GM21619 (cell line): ENCODE results near the gene DDHD1.

Experiments used
- ATAC-seq: cut with Tn5 transposase; IDR thresholded peaks from one replicate; pipeline ENCODE4 v1.9.1; 2021; ENCODE audit not compliant: unreplicated experiment

Gene DDHD1

DNA sequence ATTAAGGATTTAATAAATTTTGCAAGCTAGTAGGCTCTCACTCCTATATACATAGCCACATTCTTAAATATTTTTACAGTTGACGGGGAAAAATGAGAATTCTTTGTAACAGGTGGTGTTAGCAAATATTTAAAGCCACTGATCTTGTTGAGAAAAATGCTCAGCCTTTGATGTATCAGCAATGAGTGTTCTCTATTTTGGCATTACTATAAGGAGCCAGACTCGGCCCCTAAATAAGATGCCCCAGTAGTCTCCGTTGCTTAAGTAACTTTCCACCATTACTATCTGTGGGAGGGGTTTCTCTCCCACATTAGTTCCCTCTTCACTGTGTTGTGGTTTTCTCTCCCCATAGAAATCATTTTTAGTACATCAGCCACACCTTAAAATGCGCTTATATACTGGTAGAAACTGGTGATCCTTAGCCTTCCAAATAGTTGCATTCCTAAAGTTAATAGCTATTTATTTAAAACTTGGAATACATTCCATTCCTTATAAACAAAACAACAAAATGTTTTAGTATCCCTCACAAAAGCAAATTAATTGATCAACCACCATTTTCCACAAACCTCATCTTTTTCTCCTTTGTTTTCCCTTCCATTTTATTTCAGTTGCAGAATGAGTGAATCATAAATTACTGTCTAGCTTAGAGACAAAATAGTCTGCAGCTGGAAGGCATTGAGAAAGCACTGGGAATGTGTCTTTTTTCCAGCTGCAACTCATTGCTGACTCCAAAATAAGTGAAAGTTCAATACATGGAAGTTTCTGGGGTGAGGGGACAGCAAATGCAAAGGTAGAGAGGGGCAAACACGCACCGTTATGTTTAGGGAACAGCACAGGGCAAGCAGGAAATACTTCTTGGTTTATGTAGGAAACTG lies 117.5 kb downstream of the DDHD1 start:
- no peak for ATAC-seq

DNA sequence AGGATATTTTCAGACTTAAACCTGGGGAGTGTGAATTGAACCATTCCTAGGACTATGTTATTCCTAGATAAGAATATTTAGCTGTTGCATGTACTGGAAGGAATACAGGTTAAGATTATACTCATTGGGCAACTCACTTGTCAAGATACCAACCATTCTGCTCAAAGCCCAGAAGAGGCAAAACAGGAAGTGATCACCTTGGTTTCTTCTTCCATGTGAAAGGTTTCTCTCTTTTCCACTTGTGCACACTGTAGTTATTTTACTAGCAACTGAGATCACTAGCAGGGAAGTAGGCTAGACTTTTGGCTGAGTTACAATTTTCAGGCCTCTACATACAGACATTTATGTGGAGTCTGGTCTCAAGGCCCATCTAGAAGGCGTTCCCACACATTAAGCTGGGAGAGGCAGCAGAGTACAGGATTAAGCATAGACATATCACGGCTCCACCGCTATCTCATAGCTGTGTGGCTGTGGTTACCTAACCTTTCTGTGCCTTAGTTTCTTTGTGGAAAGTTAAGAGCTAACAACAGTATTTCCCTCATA lies 118.4 kb downstream of the DDHD1 start:
- no peak for ATAC-seq

DNA sequence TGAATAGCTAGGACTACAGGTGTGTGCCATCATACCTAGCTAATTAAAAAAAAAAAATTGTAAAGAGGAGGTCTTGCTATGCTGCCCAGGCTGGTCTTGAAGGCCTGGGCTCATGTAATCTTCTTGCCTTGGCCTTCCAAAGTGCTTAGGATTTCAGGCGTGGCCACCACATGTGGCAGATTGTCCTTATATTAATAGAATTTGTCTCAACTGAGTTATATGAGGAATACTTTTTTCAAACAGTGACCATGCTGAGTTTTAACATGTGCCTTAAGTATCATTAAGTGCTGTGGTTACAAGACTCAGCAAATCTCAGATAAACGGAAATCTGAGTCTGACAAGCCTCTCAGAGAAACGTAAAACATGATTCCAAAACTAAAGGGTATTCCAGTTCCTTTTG lies 119.1 kb downstream of the DDHD1 start:
- ATAC-seq: no peak

DNA sequence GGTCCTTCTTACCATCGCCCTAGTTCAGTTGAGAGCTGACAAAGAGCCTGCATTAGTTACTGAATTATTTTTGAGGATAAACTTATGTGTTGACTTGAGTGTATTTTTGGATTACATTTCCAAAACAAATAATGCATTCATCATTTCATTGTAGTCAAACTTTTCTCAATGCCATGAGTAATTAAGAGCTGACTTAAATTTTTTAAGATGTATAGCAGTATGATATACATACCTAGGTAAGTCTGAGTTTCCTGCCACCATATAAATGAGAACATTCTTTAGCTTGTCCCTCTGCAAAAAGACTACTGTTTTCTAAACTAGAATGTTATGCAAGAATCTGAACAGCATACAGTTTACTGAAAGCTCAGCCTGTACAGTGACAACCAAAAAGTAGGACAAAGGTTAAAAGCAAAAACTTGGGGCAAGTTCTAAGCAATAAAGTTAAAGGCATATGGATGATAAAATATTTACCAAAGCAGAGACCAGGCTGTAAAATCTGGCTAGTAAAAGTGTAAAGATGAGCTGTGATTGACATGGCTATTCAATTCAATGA lies 120.2 kb downstream of the DDHD1 start:
- ATAC-seq: no peak

DNA sequence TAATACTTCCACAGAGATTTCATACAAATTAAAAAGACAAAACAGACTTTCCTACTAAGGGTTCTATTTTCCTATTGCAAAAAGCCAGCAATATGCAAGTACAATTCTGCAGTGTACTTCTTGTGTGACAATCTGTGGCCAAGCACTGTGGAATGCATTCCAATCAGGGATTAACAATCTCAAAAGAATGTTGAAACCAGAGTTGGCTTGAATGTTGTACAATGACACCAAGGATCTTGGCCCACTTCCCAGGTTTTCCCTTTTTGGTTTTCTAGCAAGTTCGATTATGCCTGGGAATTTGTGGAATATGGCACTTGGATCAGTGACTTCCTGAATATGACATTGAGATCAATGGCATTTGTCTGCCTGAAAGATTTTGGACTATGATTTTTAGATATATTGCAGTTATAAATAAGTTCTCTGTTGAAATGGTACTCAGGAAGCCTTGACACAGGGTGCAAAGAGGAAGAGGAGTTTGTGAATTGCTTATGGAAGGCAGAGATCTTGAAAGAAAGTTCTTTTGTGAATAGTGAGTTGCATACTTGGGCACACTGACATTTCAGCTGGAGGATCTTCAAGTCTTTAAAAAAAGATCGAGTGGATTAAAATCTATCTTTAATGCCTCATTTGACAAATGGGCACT lies 120.8 kb downstream of the DDHD1 start:
- no peak for ATAC-seq

DNA sequence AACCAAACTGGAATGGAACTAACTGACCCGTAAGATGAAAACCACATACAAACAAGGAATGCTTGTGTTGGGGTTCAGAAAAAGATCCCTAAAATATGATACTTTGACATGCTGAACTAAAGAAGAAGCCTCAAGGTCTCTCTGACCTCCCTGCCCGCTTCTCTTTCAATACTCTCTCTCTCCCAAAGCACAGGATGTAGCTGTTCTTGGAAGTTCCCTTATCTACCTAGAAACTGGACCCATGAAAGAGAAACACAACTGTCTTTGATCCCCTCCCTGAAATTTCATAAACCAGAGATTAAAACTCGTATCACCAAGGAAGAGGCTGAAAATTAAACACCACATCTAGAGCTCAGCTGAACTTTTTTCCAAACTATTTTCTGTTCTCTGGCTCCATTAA lies 125.6 kb downstream of the DDHD1 start:
- ATAC-seq: no peak

DNA sequence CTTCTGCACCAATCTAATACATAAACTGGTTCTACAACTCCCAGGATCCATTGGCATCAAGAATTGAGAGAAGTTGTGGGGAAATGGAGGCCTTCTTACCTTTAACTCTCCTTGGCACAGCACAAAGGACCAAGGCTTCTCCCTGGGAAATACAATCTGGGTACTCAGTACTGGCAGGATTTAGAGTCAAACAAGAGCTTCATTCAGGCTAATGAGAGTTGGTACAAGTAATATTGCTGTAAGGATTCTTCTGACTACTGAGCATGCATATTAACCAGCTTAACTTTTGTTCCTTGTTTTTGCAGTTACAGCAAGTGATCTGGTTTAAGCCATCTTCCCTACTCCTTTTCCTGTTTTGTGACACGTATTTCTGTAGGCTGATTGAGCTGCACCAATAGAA lies 126.1 kb downstream of the DDHD1 start:
- no peak for ATAC-seq

DNA sequence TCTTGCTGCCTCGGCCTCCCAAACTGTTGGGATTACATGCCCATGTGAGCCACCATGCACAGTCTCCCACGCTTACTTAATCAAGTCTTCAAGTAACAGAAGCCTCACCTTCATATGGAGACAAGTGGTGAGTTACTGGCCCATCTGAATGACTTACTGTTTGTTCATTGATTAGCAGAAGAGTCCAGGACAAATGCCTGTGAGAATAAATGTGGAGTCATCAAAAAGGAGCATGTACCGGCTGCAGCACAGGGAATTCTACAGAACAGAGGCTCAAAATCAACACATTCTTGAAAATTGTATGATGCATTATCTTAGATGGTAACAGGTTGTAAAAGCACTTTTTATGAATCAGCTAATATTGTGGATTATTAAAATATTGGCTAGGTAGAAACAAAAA lies 129.8 kb downstream of the DDHD1 start:
- no peak for ATAC-seq

DNA sequence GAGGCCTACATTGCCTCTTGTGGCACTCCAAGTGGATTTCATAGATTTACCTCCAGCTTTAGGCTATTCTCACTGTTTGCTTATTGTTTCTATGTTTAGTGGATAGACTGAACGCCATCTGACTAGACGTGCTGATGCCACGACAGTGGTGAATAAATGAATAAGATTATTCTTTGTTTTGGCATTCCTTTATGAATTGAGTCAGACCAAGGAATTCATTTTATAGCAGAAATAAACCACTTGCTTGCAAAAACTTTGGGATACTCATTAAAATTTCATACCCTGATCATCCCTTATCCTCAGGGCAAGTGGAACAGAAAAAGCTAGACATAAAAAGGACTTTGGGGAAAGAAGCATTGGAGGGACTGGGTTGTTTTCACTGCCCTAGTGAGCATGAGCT lies 130.5 kb downstream of the DDHD1 start:
- ATAC-seq: no peak

DNA sequence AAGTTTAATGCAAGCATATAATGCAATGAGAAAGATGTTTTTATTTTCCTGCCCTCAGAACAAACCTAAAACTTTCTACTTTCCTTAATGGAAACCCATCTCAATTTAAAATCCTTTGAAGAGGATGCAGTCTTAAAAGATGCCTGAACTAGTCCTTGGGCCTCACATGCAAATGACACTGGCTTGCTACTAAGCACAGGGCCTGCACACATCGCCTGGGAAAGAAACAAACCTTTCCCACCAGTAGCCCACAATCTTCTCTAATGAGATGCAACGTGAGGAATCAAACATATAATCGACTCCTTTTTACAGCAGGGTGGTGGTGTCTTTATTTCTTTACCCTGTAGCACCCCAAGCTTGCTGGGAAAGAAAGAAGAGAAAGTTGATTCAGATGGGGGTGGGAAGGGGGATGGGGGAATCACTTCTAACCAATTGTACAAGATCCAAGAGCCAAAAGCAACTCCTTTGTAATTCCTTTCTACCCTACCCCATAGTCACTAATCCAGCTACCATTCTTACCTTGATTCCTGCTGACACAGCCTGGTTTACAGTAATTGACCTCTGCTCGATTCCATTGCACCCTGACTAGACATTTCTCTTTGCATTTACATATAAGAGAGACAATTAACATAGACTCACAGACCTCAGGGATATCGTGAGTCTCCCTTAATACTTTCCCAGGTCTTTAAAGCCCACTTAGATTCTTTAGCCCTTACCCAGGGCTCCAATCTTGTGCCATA lies 132.8 kb downstream of the DDHD1 start:
- no peak for ATAC-seq

DNA sequence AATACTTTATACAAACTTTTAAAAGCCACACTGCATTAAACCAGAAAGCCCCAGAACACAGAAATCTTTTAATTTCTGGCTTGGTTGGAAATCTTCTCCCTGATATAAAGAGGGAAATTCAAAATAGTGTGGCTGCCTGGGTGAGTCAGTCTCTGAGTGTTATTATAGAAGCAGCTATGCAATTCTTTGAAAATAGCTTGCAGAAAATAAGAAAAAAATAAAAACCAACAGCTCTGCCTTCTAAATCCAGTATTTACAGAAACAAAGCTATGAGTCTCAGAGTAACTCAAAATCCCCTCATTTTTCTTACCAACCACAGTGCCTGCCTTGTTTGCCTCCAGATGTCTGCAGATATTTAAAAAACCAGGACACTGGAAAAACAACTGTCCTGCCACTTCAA lies 133.7 kb downstream of the DDHD1 start:
- no peak for ATAC-seq

DNA sequence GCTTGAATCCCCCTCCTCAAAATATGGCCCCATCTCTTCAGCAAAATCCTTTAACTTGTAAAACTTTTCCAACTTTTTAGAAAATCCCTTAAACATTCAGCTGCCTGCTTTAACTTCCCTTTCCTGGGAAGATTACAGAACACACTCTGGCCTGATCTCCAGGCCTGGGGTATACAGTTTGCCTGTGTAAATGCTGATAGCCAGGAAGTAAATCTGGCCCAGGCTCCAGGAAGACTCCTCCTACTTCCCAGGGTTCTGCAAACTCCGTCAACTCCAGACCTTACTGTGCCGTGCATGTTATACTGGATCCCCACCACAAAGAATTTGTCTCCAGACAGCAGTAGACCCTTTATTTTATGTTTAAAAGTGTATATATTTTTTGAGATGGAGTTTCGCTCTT lies 135.3 kb downstream of the DDHD1 start:
- no peak for ATAC-seq

DNA sequence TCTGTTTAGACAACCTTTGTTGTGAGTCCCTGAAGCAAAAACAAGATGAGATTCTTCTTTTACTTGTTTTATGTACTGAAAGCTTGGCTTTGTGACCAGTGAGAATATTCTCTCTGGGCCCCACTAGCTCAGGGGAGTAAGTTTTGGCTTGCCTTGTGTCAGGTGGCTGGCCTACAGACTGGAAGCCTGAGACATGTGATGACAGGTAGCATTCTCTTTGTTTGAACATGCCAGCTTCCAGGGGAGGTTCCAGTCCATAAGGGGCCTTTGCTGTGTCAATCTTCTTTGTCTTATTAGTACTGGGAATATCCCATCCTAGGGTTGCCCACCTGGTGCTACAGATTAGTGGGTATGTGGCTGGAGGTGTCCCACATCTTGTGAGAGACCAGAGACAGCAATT lies 136.2 kb downstream of the DDHD1 start:
- no peak for ATAC-seq

DNA sequence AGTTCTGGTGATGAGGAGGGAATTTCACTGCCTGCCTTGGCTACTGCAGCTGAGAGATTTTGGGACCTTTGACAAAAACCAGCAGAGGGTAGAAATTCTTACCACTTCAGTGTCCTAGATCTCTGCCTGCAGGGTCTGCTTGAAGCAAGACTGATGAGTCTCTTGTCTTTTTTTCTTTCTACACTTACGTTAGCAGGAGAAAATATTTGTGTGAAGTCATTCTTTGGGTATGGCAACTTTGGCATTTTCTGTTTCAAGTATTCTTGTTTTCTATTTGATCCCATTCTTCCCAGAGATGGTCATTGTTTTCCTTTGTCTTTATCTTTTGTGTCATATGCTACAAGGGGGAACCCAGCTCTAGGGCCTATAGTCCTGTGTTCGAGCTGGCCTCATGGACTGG lies 136.6 kb downstream of the DDHD1 start:
- ATAC-seq: no peak

DNA sequence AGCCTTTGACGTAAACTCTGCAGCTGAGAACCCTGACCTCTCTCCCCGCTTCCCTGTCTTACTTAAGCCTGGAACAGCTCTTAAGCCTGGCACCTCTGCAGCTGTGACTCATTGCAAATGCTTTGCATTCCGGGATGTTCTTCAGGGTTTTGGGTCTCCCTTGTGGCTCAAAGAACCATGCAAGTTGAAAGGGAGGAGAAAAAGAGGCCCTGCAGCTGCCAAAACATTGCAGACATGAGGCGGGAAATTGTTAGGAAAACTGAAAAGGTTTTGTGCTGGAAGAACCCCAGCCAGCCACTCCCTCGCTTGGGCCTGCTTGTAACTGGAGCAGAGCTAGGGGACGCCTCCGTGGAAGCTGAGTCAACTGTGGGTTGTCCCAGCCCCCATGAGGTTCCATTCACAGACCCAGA lies 142.1 kb downstream of the DDHD1 start:
- no peak for ATAC-seq

DNA sequence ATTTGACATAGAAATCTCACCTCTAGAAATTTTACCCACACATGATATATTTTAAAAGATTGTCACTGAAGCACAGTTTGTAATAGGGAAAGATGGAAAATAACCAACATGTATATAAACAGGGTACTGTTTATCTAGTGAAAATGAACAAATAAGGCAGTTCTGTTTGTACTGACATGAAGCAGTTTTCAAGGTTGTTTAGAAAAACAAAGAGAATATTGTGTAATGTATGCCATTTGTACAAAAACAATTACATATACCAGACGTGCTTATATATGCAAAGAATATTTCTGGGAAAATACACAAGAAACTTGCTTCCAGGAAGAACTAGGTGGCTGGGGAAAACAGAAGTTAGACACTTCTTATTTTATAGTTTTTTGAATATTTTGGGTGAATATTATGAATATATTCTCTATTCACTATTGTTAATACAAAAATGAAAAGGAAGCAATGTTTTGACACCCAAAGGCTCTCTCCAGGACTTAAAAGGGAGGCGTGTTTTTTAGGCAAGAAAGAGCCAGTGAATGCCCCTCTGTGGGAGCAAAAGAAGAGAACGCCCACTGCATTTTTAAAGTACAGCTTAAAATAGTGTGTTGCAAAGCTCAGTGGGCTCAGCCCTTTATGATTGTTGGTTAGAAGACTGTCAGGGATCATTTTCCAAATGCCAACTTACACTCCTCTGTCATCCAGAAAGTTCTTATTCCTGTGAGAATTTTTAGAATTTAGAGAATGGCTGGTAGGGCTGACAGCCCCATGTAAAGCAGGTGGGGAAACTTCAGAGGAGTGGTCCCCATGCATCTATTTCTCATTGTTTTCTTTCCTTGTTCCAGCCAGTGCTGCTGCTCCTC lies 142.7 kb downstream of the DDHD1 start:
- ATAC-seq: no peak

DNA sequence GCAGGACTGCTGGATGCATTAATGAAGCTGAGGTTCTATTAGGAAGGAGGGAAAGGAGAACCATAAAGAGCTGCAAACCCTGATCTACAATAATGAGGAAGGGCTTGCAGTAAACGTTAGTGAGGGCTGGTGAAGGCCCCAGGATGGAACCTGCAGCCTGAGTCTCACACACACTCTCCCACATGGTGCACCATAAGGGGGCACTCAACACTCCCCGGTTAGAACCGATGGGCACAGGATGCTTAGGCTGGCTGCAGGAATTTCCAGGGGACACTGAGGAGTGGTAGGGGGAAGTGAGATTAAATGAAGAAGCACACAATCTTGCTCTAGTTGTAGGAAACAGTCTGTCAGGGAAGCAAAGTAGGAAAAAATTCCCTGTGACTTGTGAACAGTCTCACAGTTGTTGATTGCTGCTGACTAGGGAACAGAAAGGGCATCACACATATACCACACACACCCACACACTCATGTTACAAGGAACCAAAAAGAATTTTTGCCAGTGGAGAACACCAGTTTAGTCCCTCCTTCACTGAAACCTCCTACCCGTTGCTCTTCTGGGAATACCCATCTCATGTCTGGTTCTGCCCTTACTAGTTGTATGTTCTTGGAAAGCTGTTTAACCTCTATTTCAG lies 146.1 kb downstream of the DDHD1 start:
- ATAC-seq: no peak

DNA sequence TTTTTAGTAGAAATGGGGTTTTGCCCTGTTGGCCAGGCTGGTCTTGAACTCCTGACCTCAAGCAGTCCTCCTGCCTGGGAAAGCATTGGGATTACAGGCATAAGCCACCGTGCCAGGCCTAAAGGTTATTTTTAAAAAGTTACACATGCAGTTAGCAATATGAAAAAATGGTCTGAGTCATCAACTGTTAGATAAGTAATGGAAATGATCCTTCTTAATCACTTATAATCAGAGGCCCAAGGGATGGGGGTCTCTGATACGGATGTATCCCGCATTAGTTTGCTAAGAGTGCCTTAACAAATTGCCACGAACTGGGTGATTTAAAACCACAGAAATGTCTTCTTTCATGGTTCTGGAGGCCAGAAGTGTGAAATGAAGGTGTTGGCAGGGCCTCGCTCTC lies 148.1 kb downstream of the DDHD1 start:
- no peak for ATAC-seq

DNA sequence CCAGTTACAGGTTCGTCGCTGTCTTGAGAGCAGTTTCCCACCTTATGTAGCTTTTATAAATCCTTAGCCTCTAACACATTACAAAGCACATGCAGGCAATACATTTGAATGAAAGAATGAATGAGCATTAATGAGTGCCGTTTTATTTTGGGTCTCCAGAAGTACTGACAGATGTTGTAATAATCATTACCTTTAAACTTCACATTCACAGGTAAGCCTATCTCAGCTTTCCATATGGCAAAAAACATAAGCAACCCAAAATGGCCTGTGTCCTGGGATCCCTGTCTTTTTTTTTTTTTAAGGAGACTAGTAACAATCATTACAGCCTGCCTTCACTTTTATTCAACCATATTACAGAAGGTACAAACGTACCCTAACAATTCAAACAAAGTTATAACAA lies 149.3 kb downstream of the DDHD1 start:
- no peak for ATAC-seq

DNA sequence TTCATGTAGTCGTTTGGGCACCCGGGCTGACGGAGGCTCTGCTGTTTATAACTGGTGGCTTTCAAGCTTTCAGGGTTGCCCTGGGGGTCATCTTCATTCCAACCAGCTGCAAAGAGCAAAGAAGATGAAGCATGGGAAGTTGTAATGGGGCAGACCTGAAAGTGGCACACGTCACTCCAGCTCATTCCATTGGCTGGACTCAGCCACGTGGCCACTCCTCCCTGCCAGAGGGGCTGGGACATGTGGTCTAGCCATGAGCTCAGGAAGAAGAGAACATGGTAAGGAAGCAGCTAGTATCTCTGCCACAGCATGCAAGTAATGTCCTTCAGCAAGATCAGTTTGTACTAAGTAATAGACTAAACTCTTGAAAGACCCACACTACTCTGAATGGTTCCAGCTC lies 150.5 kb downstream of the DDHD1 start:
- ATAC-seq: no peak
